Panc1 (cell line): Measurements from ENCODE around the gene LRIG2.

Experiments used
- CTCF ChIP-seq: fragments of 450-650 bp; IDR thresholded peaks from 2 replicates; pipeline ENCODE4 v1.5.1; 2017; ENCODE audit warnings: mild to moderate bottlenecking
- POLR2AphosphoS5 ChIP-seq: IDR thresholded peaks from 2 replicates; pipeline ENCODE4 v1.6.1; 2012; ENCODE audit warnings: mild to moderate bottlenecking, low read depth, low read length, moderate library complexity
- SIN3A ChIP-seq: IDR thresholded peaks from 2 replicates; pipeline ENCODE4 v1.6.1; 2012; ENCODE audit warnings: low read depth, mild to moderate bottlenecking, low read length, moderate library complexity, borderline replicate concordance; ENCODE audit not compliant: insufficient read depth
- TF ChIP-seq, protein P1 (sequence below), 2 experiments: IDR thresholded peaks; 2 replicates each; pipeline ENCODE4 v1.6.1; 2011 to 2012; ENCODE audit warnings: low read depth in 2 of 2, control low read depth in 1 of 2, low read length in 1 of 2, mild to moderate bottlenecking in 1 of 2, moderate library complexity in 1 of 2; ENCODE audit not compliant: insufficient read depth in 1 of 2

- no peak for TF ChIP-seq CTCF
- TF ChIP-seq, protein P1, sequence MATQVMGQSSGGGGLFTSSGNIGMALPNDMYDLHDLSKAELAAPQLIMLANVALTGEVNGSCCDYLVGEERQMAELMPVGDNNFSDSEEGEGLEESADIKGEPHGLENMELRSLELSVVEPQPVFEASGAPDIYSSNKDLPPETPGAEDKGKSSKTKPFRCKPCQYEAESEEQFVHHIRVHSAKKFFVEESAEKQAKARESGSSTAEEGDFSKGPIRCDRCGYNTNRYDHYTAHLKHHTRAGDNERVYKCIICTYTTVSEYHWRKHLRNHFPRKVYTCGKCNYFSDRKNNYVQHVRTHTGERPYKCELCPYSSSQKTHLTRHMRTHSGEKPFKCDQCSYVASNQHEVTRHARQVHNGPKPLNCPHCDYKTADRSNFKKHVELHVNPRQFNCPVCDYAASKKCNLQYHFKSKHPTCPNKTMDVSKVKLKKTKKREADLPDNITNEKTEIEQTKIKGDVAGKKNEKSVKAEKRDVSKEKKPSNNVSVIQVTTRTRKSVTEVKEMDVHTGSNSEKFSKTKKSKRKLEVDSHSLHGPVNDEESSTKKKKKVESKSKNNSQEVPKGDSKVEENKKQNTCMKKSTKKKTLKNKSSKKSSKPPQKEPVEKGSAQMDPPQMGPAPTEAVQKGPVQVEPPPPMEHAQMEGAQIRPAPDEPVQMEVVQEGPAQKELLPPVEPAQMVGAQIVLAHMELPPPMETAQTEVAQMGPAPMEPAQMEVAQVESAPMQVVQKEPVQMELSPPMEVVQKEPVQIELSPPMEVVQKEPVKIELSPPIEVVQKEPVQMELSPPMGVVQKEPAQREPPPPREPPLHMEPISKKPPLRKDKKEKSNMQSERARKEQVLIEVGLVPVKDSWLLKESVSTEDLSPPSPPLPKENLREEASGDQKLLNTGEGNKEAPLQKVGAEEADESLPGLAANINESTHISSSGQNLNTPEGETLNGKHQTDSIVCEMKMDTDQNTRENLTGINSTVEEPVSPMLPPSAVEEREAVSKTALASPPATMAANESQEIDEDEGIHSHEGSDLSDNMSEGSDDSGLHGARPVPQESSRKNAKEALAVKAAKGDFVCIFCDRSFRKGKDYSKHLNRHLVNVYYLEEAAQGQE (IDR thresholded peaks at IDR 0.05; ENCODE audit: insufficient read depth in 1 of 2, low read depth in 2 of 2, low read length in 1 of 2): no peak
- no peak for TF ChIP-seq SIN3A
- no peak for TF ChIP-seq POLR2AphosphoS5
These were observed 52.5 kb downstream of the LRIG2 start for GRCh38 chr1:113125517-113125916.
